Spleen (tissue), 7 donors: ENCODE data around the gene C12orf76.

ENCODE experiments used
- POLR2A ChIP-seq, 3 donors: fragments of 450-650 bp; IDR thresholded peaks; one replicate each; pipeline ENCODE4 v1.5.1; 2017; ENCODE audit warnings: antibody characterized with exemption in 3 of 3, mild to moderate bottlenecking in 1 of 3
- TF ChIP-seq, protein P1 (sequence below), 11 experiments: fragments of 200-600 bp in 7 of 11; fragments of 450-650 bp in 4 of 11; sonication (generic) in 4 of 11; IDR thresholded peaks in 8 of 11; conservative IDR thresholded peaks in 3 of 11; 1 replicate in 7 of 11; 2 replicates in 4 of 11; pipeline versions ENCODE4 v1.4.0 to v1.8.0; 2016 to 2021; ENCODE audit warnings: antibody characterized with exemption in 11 of 11, inconsistent platforms in 4 of 11, mild to moderate bottlenecking in 1 of 11
- donor health status: DM: no; HTN: no; CAD: no; lungs with moderate emphysema.
- donor health status: DM: no; HTN: no; CAD: no.
- donor health status: DM: no; HTN: no; CAD: no.

- TF ChIP-seq, protein P1, sequence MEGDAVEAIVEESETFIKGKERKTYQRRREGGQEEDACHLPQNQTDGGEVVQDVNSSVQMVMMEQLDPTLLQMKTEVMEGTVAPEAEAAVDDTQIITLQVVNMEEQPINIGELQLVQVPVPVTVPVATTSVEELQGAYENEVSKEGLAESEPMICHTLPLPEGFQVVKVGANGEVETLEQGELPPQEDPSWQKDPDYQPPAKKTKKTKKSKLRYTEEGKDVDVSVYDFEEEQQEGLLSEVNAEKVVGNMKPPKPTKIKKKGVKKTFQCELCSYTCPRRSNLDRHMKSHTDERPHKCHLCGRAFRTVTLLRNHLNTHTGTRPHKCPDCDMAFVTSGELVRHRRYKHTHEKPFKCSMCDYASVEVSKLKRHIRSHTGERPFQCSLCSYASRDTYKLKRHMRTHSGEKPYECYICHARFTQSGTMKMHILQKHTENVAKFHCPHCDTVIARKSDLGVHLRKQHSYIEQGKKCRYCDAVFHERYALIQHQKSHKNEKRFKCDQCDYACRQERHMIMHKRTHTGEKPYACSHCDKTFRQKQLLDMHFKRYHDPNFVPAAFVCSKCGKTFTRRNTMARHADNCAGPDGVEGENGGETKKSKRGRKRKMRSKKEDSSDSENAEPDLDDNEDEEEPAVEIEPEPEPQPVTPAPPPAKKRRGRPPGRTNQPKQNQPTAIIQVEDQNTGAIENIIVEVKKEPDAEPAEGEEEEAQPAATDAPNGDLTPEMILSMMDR (IDR thresholded peaks at IDR 0.05 in 8 of 11, conservative IDR thresholded peaks at IDR 0.05 in 3 of 11): no peak
- no peak for TF ChIP-seq POLR2A (IDR thresholded peaks at IDR 0.05)
These were observed 42.2 kb downstream of the C12orf76 start for GRCh38 chr12:110006115-110006514.
